HCT116 (cell line): ENCODE data around the gene MAP3K21. TPM values are rescaled to one million over a fixed set of nuclear protein-coding genes. Genes with fewer than 3 reads are reported as not detected.

Source experiments
- ATAC-seq: fragments of 200-7000 bp; cut with Tn5 transposase; 2 replicates; pipeline ENCODE4 v1.9.1; 2020; ENCODE audit warnings: mild to moderate bottlenecking, moderate library complexity
- BruUV-seq: library from RNA; stranded (reverse); fragments of 400-500 nt; replicated peaks from 2 replicates; lab custom pipeline; 2021; lab: Mats Ljungman, UMichigan
- CTCF ChIA-PET: fragments of 300-600 bp; sonication (Branson Sonifier 250); formaldehyde crosslinking; loops from one replicate; lab custom pipeline; 2021; ENCODE audit warnings: antibody characterized with exemption; lab: Charles Lee
- POLR2A ChIA-PET: fragments of 300-600, 350-600 bp; sonication (Branson Sonifier 250); formaldehyde crosslinking; loops from one replicate; lab custom pipeline; 2021; ENCODE audit warnings: antibody characterized with exemption; lab: Charles Lee
- RAD21 ChIA-PET, 2 experiments: fragments of 300-600 bp; sonication (Branson Sonifier 250); formaldehyde crosslinking; loops; one replicate each; lab custom pipeline; 2023; ENCODE audit warnings: low total read pairs in 2 of 2; ENCODE audit not compliant: uncharacterized antibody in 2 of 2, unreplicated experiment in 2 of 2, low non-redundant PET in 1 of 2; lab: Charles Lee
- DNase-seq: peaks from one replicate; pipeline ENCODE4 v3.0.0-alpha.2; 2010; ENCODE audit warnings: low read depth, low spot score
- H2AFZ ChIP-seq: fragments of 200-600 bp; shearing (Covaris generic), sonication (generic); 2 replicates; pipeline ENCODE4 v1.6.1; 2017; ENCODE audit warnings: low read depth, mixed run types, mixed read lengths, antibody characterized with exemption, low read length; ENCODE audit not compliant: poor library complexity, severe bottlenecking
- H3K27ac ChIP-seq: 2 replicates; pipeline ENCODE4 v1.5.1; 2012; ENCODE audit warnings: low read depth, low read length
- H3K27me3 ChIP-seq: fragments of 200-600 bp; sonication (generic); 2 replicates; pipeline ENCODE4 v1.6.1; 2016; ENCODE audit warnings: mixed run types, low read length, mixed read lengths; ENCODE audit not compliant: insufficient read depth
- H3K36me3 ChIP-seq, 2 experiments: fragments of 200-500 bp in 1 of 2; fragments of 200-600 bp in 1 of 2; sonication (Bioruptor generic) in 1 of 2; sonication (generic) in 1 of 2; 2 replicates each; pipeline versions ENCODE4 v1.5.1 to v1.6.1; 2014 to 2016; ENCODE audit warnings: low read length in 2 of 2, inconsistent platforms in 1 of 2, mixed read lengths in 1 of 2, mixed run types in 1 of 2; ENCODE audit not compliant: insufficient read depth in 2 of 2, control insufficient read depth in 1 of 2
- H3K4me1 ChIP-seq, 2 experiments: fragments of 200-600 bp in 1 of 2; sonication (generic) in 1 of 2; 2 replicates each; pipeline versions ENCODE4 v1.5.1 to v1.6.1; 2012 to 2017; ENCODE audit warnings: low read length in 2 of 2, inconsistent platforms in 1 of 2, mild to moderate bottlenecking in 1 of 2, mixed read lengths in 1 of 2, mixed run types in 1 of 2, moderate library complexity in 1 of 2; ENCODE audit not compliant: insufficient read depth in 2 of 2, control insufficient read depth in 1 of 2
- H3K4me2 ChIP-seq: fragments of 200-600 bp; sonication (generic); 2 replicates; pipeline ENCODE4 v1.6.1; 2017; ENCODE audit warnings: mixed run types, low read length, mixed read lengths
- H3K4me3 ChIP-seq, 2 experiments: fragments of 200-600 bp in 1 of 2; sonication (generic) in 1 of 2; replicated peaks in 1 of 2; 2 replicates each; pipeline ENCODE4 v1.5.1; 2011 to 2016; ENCODE audit warnings: low read length in 2 of 2, control low read depth in 1 of 2, low read depth in 1 of 2, mild to moderate bottlenecking in 1 of 2, mixed read lengths in 1 of 2, mixed run types in 1 of 2
- H3K79me2 ChIP-seq: fragments of 200-600 bp; sonication (generic); 2 replicates; pipeline ENCODE4 v1.6.1; 2017; ENCODE audit warnings: mild to moderate bottlenecking, mixed run types, low read length, moderate library complexity, mixed read lengths; ENCODE audit not compliant: insufficient read depth
- H3K9ac ChIP-seq: fragments of 200-600 bp; sonication (generic); 2 replicates; pipeline ENCODE4 v1.6.1; 2016; ENCODE audit warnings: low read length, mixed read lengths
- H3K9me2 ChIP-seq: fragments of 200-600 bp; sonication (generic), shearing (Covaris generic); 2 replicates; pipeline ENCODE4 v1.6.1; 2017; ENCODE audit warnings: mixed run types, mild to moderate bottlenecking, moderate library complexity; ENCODE audit not compliant: insufficient read depth
- H3K9me3 ChIP-seq, 2 experiments: fragments of 200-500 bp in 1 of 2; fragments of 200-600 bp in 1 of 2; sonication (Bioruptor generic) in 1 of 2; sonication (generic) in 1 of 2; 2 replicates each; pipeline ENCODE4 v1.6.1; 2014 to 2017; ENCODE audit warnings: low read length in 2 of 2, mixed read lengths in 2 of 2, inconsistent platforms in 1 of 2, low read depth in 1 of 2, mild to moderate bottlenecking in 1 of 2, mixed run types in 1 of 2, moderate library complexity in 1 of 2; ENCODE audit not compliant: control insufficient read depth in 1 of 2, insufficient read depth in 1 of 2
- H4K20me1 ChIP-seq: fragments of 200-600 bp; sonication (generic), shearing (Covaris generic); 2 replicates; pipeline ENCODE4 v1.6.1; 2017; ENCODE audit warnings: mixed run types, mild to moderate bottlenecking, moderate library complexity; ENCODE audit not compliant: insufficient read depth
- CEBPB ChIP-seq: IDR thresholded peaks from 2 replicates; pipeline ENCODE4 v1.6.1; 2012; ENCODE audit warnings: low read depth
- EGR1 ChIP-seq: IDR thresholded peaks from 2 replicates; pipeline ENCODE4 v1.6.1; 2012; ENCODE audit warnings: low read depth
- EZH2 ChIP-seq: fragments of 200-600 bp; sonication (generic); IDR thresholded peaks from 2 replicates; pipeline ENCODE4 v1.6.1; 2017; ENCODE audit warnings: antibody characterized with exemption, mixed run types
- EZH2phosphoT487 ChIP-seq: fragments of 200-600 bp; IDR thresholded peaks from 2 replicates; pipeline ENCODE4 v1.6.1; 2018; ENCODE audit warnings: antibody characterized with exemption, borderline replicate concordance
- FOSL1 ChIP-seq: IDR thresholded peaks from 2 replicates; pipeline ENCODE4 v1.6.1; 2012; ENCODE audit warnings: low read depth
- JUND ChIP-seq: IDR thresholded peaks from 2 replicates; pipeline ENCODE4 v1.6.1; 2012
- POLR2A ChIP-seq: IDR thresholded peaks from 2 replicates; pipeline ENCODE4 v1.7.0; 2011; ENCODE audit warnings: borderline replicate concordance; ENCODE audit not compliant: insufficient read depth, insufficient read length; ENCODE audit errors: extremely low read depth
- POLR2AphosphoS5 ChIP-seq: IDR thresholded peaks from 2 replicates; pipeline ENCODE4 v1.6.1; 2011; ENCODE audit warnings: mild to moderate bottlenecking, low read depth, low read length, moderate library complexity
- SIN3A ChIP-seq: IDR thresholded peaks from 2 replicates; pipeline ENCODE4 v1.6.1; 2012; ENCODE audit warnings: low read depth
- SP1 ChIP-seq: IDR thresholded peaks from 2 replicates; pipeline ENCODE4 v1.6.1; 2012; ENCODE audit warnings: low read depth
- YY1 ChIP-seq: IDR thresholded peaks from 2 replicates; pipeline ENCODE4 v1.6.1; 2011; ENCODE audit warnings: low read length, low read depth, moderate library complexity, mild to moderate bottlenecking; ENCODE audit not compliant: insufficient replicate concordance; ENCODE audit errors: extremely low read depth
- ZFX ChIP-seq: fragments of 450-650 bp; IDR thresholded peaks from 2 replicates; pipeline ENCODE4 v1.6.1; 2017
- ZNF274 ChIP-seq: fragments of 200-500 bp; sonication (Bioruptor generic); IDR thresholded peaks from 2 replicates; pipeline ENCODE4 v1.6.1; 2014; ENCODE audit warnings: mild to moderate bottlenecking, low read depth, low read length, inconsistent platforms
- intact Hi-C: fragments of 100-400 bp; cut with micrococcal nuclease; formaldehyde crosslinking; loops from 2 replicates; pipeline ENCODE4 v1.10.0; 2022
- total RNA-seq: library from RNA; stranded (reverse); gene quantifications from one replicate; pipeline ENCODE4 v1.2.1, GENCODE V29; 2021; ENCODE audit not compliant: unreplicated experiment
- TF ChIP-seq, protein P1 (sequence below), 3 experiments: fragments of 200-600 bp in 1 of 3; sonication (generic) in 1 of 3; IDR thresholded peaks in 2 of 3; conservative IDR thresholded peaks in 1 of 3; 2 replicates each; pipeline ENCODE4 v1.5.1; 2012 to 2017; ENCODE audit warnings: low read depth in 2 of 3, low read length in 2 of 3, antibody characterized with exemption in 1 of 3, borderline replicate concordance in 1 of 3, control low read depth in 1 of 3, mild to moderate bottlenecking in 1 of 3, mixed read lengths in 1 of 3, mixed run types in 1 of 3, moderate library complexity in 1 of 3; ENCODE audit not compliant: insufficient read depth in 1 of 3
- TF ChIP-seq, protein P2 (sequence below): IDR thresholded peaks from 2 replicates; pipeline ENCODE4 v1.6.1; 2012
- TF ChIP-seq, protein P3 (sequence below): IDR thresholded peaks from 2 replicates; pipeline ENCODE4 v1.6.1; 2012

Gene MAP3K21
- total RNA-seq, 1 experiment from 2014 or later, result 19.1 TPM

DNA sequence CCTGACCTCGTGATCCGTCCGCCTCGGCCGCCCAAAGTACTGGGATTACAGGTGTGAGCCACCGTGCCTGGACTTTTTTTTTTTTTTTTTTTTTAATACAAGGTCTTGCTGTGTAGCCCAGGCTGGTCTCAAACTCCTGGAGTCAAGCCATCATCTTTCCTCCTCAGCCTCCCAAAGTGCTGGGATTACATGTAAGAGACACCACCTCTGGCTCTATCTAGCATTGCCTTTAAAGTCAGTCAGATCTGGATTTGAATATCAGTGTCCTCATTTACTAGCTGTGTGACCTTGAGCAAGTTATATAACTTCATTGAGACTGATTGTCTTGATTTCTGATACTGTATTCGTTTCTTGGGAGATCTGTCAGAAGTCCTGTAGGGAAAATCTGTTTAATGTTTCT lies 6.6 kb downstream of the MAP3K21 start:
- BruUV-seq, result no TSS peak
- ChIA-PET POLR2A (no interaction called here), RAD21 (no interaction called here), CTCF (no interaction called here)
- no peak overlapping the region for H3K4me3 ChIP-seq
- no peak for DNase-seq
- H4K20me1 ChIP-seq, result peaks cover 10% of the 10 kb centered on the region; the same call in 1 of the 2 replicates
- H3K36me3 ChIP-seq, result no peaks in the 10 kb centered on the region
- no peaks in the 10 kb centered on the region for H3K9me3 ChIP-seq
- H3K27me3 ChIP-seq, result no peaks in the 10 kb centered on the region
- intact Hi-C loops, result no loop called here
- no peak overlapping the region for H2AFZ ChIP-seq
- no peak overlapping the region for H3K9ac ChIP-seq
- H3K79me2 ChIP-seq, result peaks cover 96% of the 10 kb centered on the region
- no peak for ATAC-seq
- no peak for TF ChIP-seq SP1
- H3K4me2 ChIP-seq, result no peak overlapping the region
- no peak overlapping the region for H3K27ac ChIP-seq
- no peaks in the 10 kb centered on the region for H3K9me2 ChIP-seq
- peaks cover 6 to 8% of the 10 kb centered on the region in 2 experiments; a peak in 3 of 4 replicates for H3K4me1 ChIP-seq

DNA sequence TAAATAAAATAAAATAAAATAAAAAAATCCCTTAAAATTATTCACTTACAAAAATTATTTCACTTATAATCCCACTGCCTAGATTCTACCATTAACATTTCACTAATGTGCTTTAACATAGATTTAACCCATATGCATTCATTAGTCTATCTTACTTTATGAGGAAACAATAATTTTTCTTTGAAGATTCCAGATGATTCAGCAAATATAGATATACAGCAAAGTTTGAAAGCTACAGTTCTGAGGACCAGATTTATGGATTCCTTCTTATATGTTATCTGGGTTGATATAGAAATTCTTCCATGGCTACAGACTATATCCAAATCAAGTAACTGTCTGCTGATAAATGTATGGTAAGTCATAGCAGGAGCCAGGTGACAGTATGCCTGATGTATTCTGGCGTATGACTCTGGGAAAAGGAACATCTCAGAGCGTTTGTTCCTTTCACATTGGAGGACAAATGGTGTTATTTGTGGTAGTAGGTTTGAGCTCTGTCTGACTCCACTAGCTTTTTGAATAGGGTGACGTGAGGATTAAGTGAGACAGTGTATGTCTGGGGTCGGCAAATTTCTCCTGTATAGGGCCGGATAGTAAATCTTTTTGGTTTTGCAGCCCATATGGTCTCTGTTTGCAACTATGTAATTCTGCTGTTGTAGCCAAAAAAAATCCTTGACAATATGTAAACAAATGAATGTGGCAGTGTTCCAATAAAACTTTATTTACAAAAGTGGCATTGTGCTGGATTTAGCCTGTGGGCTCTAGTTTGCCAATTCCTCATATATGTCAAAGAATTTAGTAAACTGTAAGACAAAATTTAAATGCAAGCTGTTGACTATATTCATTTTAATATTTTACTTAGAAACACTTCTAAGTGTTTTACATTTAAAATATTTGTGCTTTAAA lies 9.3 kb downstream of the MAP3K21 start:
- Histone ChIP-seq H3K4me1 (peaks cover 4 to 20% of the 10 kb centered on the region in 2 experiments; a peak in 2 of 4 replicates), H3K36me3 (no peaks in the 10 kb centered on the region), H3K9me2 (no peaks in the 10 kb centered on the region), H2AFZ (no peak overlapping the region), H3K9me3 (no peaks in the 10 kb centered on the region), H4K20me1 (peaks cover 13% of the 10 kb centered on the region; the same call in 1 of the 2 replicates), H3K27ac (no peak overlapping the region), H3K79me2 (peaks cover 94% of the 10 kb centered on the region), H3K27me3 (no peaks in the 10 kb centered on the region), H3K9ac (no peak overlapping the region), H3K4me3 (no peak overlapping the region), H3K4me2 (no peak overlapping the region)
- ChIA-PET CTCF (no interaction called here), POLR2A (no interaction called here), RAD21 (no interaction called here)
- no peak for ATAC-seq
- intact Hi-C loops, result no loop called here
- no TSS peak for BruUV-seq
- DNase-seq, result no peak
- TF ChIP-seq, protein P1, sequence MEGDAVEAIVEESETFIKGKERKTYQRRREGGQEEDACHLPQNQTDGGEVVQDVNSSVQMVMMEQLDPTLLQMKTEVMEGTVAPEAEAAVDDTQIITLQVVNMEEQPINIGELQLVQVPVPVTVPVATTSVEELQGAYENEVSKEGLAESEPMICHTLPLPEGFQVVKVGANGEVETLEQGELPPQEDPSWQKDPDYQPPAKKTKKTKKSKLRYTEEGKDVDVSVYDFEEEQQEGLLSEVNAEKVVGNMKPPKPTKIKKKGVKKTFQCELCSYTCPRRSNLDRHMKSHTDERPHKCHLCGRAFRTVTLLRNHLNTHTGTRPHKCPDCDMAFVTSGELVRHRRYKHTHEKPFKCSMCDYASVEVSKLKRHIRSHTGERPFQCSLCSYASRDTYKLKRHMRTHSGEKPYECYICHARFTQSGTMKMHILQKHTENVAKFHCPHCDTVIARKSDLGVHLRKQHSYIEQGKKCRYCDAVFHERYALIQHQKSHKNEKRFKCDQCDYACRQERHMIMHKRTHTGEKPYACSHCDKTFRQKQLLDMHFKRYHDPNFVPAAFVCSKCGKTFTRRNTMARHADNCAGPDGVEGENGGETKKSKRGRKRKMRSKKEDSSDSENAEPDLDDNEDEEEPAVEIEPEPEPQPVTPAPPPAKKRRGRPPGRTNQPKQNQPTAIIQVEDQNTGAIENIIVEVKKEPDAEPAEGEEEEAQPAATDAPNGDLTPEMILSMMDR (IDR thresholded peaks at IDR 0.05 in 2 of 3, conservative IDR thresholded peaks at IDR 0.05 in 1 of 3; ENCODE audit: borderline replicate concordance in 1 of 3, insufficient read depth in 1 of 3, low read depth in 2 of 3, low read length in 2 of 3), result no peak
- TF ChIP-seq, protein P2, sequence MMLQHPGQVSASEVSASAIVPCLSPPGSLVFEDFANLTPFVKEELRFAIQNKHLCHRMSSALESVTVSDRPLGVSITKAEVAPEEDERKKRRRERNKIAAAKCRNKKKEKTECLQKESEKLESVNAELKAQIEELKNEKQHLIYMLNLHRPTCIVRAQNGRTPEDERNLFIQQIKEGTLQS, result no peak
- TF ChIP-seq SIN3A, result no peak
- TF ChIP-seq CEBPB, result no peak
- TF ChIP-seq YY1, result no peak
- TF ChIP-seq, protein P3, sequence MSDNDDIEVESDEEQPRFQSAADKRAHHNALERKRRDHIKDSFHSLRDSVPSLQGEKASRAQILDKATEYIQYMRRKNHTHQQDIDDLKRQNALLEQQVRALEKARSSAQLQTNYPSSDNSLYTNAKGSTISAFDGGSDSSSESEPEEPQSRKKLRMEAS, result no peak
- TF ChIP-seq ZFX, result no peak
- no peak for TF ChIP-seq EZH2
- no peak for TF ChIP-seq ZNF274
- no peak for TF ChIP-seq EGR1
- no peak for TF ChIP-seq FOSL1
- no peak for TF ChIP-seq EZH2phosphoT487
- no peak for TF ChIP-seq POLR2AphosphoS5
- no peak for TF ChIP-seq JUND
- no peak for TF ChIP-seq POLR2A
